ENCODE measurements around the gene JMJD1C.
"Not testable (repeated sequence)": the region's sequence is repeated elsewhere in the genome, so short reads cannot be mapped to it uniquely, and the experiment has no call there.

The JMJD1C gene

DNA sequence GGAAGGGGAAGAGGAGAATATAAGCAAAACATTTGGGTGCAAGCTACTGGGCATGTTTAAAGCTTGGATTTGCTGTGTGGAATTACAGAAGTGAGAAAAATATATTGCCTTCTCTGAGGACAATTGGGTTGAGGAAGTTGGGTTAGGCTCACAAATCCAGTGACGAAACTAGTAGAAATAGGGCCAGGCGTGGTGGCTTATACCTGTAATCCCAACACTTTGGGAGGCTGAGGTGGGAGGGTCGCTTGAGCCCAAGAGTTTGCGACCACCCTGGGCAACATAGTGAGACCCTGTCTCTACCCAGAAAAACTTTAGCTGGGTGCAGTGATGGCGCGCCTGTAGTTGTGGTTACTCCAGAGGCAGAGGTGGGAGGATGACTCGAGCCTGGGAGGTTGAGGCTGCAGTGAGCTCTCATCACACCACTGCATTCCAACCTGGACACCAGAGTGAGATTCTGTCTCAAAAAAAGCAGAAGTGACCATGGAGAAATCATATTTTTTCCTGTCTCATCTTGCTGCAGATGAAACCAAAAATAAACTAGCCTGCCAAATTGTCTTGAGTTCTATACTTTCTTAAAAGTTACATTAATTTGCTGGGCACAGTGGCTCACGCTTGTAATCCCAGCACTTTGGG lies 310.3 kb downstream of the JMJD1C start:
- no peak for DNase-seq

DNA sequence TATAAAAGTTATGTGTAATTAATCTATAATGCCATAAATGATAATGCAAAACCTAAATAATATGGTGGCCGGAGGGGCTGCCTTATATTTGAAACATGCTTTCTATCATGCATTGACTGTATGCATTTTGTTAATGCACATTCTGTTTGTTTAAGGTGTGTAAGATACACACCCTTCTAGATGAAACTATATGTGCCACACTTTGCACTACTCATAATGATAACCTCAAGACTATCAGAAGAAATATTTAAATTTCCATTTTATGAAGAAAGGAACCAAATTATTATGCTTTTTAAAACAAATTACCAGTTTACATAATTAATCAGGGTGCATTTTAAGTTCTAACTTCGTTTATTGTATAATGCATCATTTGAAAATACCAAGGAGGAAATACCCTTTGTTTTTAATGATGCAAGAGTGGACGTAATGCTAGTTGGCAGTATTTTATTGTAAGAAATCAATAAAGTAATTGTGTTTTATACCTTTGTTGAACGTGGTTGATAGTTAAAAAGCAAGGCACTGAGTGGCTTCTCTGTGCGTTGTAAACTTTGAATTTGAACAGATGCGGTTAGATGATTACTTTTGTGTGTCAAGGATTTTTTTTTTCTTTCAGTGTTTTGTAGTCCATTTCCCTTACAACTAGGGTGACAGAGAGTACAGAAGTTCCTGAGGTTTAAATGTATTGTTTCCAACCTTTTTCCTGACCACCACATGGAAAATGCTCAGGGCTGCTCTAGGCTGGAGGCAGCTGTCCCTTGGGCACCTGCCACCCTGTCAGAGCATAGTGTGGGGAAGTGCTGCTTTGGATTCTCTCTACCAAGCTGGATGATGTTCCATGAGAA lies 311.0 kb downstream of the JMJD1C start:
- no peak for DNase-seq

DNA sequence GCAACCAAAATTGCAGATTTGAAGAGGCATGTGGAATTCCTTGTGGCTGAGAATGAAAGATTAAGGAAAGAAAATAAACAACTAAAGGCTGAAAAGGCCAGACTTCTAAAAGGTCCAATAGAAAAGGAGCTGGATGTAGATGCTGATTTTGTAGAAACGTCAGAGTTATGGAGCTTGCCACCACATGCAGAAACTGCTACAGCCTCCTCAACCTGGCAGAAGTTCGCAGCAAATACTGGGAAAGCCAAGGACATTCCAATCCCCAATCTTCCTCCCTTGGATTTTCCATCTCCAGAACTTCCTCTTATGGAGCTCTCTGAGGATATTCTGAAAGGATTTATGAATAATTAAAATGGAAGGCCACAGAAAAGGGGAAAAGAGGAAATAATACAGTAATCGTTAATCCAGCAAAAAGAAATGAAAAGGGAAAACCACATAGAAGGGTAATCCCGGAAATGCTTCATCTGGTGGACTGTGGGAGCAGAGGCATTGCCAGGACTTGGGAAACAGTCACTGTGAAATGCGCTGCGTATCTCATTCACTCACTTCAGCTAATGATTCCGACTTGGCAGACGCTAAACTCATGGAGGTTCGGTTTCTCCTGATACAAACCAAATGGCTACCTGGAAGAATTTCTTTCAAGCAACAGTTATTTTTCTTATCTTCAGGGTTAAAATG lies 311.8 kb downstream of the JMJD1C start:
- not testable (repeated sequence) for DNase-seq

DNA sequence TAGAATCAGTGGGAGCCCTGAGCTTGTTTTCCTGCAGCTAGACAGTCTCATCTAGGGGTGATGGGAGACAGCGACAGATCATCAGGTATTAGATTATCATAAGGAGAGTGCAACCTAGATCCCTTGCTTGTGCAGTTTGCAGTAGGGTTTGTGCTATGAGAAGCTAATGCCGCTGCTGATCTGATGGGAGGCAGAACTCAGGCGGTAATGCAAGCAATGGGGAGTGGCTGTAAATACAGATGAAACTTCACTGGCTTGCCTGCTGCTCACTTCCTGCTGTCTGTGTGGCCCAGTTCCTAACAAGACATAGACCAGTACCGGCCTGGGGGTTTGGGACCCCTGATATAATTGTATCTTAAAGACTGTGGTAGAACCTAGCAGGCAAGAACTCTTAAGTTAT lies 315.0 kb downstream of the JMJD1C start:
- DNase-seq: no peak

DNA sequence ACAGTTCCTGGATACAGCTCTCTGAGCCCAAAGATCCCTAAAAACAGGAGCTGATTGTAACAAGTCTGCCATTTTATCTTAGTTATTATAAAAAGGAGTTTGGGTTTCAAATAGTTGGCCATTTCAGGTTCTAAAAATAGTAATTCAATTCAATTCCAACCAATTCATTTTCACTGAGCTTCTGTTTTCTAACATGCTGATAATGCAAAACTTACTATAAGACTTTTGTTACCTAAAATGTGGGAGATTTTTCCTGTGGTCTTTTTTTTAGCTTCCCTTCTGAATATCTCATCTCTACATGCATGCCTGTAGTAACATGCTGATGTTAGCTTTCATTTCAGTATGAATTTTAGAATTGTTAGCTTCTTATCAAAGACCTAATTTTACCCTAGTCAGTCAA lies 319.3 kb downstream of the JMJD1C start:
- no peak for DNase-seq

DNA sequence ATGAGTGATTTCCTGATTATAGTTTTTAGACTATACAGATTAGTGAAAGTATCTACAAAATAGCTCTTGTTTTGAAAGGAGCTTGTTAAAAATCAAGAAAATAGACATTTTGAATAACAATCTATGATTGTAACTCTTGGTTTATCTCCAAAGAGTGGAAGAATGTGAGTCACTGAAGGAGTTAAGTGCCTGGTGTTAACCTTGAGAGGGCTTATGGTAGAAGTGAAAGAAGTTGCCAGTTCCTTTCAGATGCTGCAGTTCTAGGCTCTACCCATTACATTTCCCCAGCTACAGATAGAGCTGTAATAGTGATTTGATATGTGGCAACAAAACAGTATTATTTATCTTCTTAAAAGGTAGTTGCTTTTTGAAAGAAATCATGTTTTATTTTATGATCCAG lies 320.0 kb downstream of the JMJD1C start:
- DNase-seq: no peak

DNA sequence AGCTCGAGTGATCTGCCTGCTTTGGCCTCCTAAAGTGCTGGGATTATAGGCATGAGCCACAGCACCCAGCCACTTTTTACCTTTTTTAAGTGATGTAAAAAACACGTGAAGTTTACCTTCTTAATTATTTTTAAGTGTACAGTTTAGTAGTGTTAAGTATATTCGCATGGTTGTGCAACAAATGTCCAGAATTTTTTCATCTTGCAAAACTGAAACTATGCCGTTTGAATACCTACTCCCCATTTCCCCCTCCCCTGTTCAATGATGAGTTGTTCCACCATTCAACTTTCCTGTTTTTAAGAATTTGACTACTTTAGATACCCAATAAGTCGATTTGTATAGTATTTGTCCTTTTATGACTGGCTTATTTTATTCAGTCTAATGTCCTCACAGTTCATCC lies 321.8 kb downstream of the JMJD1C start:
- DNase-seq: no peak

DNA sequence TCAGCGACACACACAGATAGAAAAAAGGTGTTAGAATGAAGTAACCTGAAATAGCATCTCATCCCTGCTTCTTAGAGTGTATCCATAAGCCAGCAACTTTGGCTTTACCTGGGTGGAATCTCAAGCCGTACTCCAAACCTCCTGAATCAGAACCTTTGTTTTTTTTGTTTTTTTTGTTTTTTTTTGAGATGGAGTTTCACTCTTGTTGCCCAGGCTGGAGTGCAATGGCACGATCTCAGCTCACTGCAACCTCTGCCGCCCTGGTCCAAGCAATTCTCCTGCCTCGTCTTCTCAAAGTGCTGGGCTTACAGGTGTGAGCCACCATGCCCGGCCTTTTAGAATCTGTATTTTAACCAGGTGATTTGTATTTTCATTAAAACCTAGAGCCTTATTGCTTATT lies 323.6 kb downstream of the JMJD1C start:
- DNase-seq: no peak

DNA sequence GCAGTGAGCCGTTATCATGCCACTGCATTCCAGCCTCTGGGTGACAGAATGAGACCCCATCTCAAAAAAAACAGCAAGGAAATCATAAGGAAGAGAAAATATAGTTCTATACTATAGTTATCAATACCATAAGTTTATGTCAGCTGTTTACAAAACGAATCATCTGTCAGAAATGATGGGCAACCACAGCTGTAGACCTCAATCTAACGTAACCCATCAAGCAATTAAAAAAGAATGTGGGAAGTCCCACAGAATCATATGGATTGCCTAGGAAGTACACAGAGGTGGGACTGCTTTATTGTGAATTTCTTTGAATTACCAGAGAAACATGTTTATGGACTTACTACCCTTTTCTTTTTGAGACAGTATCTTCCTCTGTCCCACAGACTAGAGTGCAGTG lies 325.7 kb downstream of the JMJD1C start:
- DNase-seq: no peak

DNA sequence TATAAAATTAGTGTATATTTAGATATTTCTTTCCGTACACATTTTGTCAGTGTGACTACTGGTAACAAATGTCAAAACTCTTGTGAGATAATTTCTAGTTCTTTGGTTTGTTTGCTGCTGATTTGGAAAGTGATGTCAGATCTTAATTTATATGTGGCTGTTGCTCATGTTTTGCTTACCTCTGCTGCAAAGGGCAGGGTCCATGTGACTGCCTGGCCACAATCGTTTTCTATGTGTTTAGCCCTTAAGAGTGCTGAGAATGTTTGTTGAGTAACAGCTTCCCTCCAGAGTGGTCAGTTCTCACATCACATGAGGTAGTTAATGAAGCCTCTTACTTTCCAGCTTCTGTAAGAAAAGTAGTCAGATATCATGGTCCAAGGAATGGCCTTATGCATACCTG lies 328.5 kb downstream of the JMJD1C start:
- DNase-seq: no peak

DNA sequence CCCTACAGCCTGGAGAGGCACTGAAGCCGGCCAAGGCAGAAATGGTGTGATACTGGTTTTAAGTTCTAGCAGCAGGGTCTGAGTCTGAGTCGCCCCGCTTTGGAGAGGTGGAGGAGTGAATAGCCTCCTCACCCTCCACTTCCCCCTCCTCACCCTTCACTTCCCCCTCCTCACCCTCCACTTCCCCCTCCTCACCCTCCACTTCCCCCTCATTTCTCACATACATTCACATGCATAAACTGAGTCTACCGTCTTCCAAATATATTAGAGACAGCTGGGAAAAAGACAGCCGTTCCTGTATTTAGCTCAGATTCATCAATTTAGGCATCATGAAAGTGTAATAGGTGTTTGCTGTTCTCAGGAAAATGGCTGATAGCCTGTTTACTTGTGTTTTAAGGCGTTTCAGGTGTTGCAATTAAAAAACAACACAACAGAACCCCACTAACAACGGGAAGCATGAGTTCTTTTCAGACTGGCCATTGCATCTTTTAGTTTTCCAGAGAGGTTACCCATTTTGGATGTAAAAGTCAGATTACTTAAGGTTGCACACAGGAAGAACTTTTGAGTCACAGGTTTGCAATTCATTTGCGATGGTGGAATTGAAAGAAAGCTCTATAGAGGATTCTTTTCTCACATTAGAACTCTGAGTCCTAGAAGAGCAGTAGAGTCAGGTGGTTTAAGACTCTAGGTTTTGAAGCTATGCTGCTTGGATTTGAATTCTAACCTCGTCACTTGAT lies 331.8 kb downstream of the JMJD1C start:
- DNase-seq: no peak

DNA sequence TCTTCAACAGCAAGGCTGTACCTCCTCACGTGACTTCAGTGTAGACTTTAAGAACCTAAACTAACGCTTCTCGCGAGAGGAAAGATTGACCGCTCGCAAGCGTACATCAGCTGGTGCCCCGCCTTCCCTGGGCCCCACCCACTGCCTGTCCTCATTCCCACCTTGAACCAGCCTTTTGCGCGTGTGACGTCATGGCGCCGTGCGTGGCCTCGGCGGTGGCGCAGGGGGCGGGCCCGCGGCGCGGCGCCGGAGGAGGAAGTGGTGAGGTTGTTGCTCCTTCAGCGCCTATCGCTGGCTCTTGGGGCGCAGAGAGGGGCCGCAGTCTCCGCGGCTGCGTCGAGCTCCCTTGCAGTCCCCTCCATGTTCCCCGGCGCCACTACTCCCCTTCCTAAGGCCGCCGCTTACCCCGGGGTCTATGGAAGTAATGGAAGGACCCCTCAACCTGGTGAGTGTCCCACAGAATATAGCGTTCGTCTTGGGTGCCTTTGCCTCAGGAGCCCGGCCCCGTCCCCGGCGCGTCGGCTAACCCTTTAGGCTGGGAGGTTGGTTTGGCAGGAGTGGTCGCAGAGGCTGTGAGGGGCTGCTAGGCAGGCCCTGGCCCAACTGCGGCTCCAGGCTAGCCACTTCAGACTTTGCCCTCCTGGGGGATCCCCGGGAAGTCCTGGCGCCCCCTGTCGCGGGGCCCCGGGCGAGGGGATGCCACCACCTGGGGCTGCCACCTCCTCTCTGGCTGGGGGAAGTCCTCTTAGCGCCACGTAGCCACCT lies 332.5 kb downstream of the JMJD1C start, which contains the start of gene NRBF2:
Gene NRBF2 (plus strand): TSS at position 273 of the 765 bp plus-strand sequence. CDS start 143 bp downstream, at position 416.
- DNase-seq: peak; percentile 96

DNA sequence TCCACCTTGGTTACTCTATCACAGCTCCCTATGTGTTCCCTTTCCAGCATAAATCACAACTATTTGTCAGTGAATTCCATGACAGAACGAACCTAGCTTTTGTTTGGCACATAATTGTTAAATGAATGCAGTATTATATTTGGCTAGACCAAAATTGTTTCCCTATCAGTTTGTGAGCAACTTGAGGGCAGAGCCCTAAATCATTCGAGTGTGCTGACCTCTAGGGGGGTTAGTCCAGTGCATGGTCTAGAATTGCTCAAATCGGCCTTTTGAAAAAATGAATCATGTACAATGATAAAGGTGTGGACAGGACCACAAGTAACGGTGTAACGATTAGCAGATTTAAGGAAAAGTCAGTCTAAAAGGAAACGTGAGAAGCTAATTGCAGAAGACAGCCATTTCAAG lies 333.1 kb downstream of the JMJD1C start:
- DNase-seq: no peak

DNA sequence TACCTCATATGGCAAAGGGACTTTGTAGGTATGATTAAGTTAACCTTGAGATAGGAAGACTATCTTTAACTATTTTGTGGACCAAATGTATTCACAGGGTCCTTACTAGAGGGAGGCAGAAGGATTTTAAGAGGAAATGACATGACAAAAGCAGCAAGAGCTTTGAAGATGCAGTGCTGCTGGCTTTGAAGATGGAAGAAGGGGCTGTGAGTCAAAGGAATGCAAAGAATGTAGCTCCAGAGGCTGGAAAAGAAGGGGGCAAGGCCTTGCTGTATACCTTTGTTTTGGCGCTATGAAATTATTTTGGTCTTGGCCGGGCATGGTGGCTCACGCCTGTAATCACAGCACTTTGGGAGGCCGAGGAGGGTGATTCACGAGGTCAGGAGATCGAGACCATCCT lies 335.9 kb downstream of the JMJD1C start:
- no peak for DNase-seq

DNA sequence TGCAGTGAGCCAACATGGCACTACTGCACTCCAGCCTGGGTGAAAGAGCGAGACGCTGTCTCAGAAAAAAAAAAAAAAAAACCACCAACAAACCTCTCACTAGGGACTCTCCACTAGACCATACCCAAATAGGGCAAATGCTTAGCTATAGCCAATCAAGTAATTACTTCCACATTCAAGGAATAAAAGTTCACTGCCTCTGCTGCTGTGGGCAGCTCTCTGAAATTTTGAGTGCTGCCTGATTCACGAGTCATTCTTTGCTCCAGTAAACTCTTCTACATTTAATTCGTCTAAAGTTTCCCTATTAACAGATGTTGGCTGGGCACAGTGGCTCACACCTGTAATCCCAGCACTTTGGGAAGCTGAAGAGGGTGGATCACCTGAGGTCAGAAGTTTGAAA lies 337.3 kb downstream of the JMJD1C start:
- DNase-seq: no peak

DNA sequence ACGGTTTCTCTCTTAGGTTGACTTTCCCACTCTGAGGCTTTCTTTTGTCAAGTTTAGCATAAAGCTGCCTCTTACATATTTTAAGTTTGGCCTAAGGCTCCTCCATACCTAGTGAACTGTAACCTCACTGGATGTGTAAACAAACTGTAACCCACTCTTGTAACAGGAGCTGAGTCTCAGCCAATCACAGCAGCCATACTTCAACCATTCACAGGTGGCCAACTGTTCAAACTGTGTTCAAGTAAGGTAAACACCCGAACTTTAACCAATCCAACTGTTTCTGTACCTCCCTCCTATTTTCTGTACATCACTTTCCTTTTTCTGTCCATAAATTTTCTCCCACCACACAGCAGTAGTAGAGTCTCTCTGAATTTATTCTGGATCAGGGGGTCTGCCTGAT lies 340.3 kb downstream of the JMJD1C start:
- DNase-seq: no peak

DNA sequence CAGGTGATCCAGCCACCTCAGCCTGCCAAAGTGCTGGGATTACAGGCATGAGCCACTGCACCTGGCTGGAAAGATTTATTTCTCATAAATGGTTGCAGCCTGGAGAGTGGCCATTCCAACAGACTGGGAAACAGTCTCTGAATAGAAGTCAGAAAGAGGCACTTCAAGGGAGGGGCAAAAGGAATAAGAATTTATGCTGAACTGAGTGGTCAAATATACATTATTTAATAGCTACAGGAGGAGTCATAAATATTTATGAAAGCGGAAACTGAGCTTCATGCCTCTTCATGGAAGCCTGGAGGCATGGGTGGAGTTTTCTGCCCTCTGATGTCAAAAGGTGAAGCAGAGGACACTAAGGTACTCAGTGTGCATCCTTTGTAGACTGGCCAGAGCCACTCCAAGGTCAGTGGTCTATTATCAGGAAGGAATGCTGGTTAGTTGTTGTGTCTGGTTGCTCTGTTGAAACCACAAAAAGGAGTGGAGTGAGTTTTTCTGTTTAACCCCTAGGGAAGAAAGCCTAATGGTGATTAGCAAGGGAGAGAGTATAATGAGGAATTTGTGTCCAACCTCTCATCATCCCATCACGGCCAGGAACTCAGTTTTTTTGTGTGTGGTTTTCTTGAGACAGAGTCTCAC lies 341.9 kb downstream of the JMJD1C start:
- no peak for DNase-seq

DNA sequence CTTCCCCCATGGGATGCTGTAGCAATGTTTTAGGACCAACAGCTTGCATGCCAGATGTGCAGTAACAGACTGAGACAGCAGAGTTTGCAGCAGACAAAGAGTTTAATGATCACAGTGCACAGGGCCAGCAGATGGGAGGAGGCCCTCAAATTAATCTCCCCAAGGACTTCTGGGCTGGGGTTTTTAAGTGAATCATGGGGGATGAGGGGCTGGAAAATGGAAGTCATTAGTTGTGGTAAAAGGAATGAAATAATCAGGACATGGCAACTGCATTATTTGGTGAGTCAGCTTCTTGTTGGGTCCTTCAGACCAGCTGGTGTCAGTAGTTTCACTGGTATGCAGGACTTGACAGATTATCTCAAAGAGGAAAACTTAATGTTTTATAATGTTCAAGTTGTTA lies 345.2 kb downstream of the JMJD1C start:
- no peak for DNase-seq

DNA sequence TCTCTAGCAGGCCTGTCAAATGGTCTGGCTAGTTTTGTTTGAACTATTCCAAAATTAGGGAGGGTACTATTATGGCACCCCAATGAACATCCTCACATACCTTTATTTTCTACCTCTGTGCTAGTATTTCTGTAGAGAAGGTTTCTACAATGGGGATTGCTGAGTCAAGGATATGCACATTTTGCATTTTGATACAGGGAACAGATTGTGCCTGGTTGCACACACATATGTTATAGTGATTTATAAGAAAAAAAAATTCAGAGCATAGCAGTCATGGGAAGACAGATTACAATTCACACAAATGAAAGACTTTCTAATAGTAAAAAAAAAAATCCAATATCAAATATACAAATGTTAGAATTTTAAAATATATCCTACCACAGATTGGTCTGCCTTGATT lies 346.7 kb downstream of the JMJD1C start:
- no peak for DNase-seq
